MCF 10A (cell line): ENCODE measurements around the gene COPA. TPM values are rescaled to one million over a fixed set of nuclear protein-coding genes. Genes with fewer than 3 reads are reported as not detected.
"Not testable (repeated sequence)": the region's sequence is repeated elsewhere in the genome, so short reads cannot be mapped to it uniquely, and the experiment has no call there.

Source experiments
- BruUV-seq: library from RNA; stranded (reverse); fragments of 400-500 nt; replicated peaks from 2 replicates; lab custom pipeline; 2021; lab: Mats Ljungman, UMichigan
- CTCF ChIA-PET: fragments of 300-600 bp; sonication (Branson Sonifier 250); formaldehyde crosslinking; extraction: SDS; loops from one replicate; lab custom pipeline; 2021; ENCODE audit warnings: antibody characterized with exemption, inconsistent platforms; lab: Yijun Ruan, JAX
- POLR2A ChIA-PET: fragments of 300-600, 350-650 bp; sonication (Branson Sonifier 250); formaldehyde crosslinking; extraction: SDS; loops from one replicate; lab custom pipeline; 2020; ENCODE audit warnings: antibody characterized with exemption, inconsistent platforms; lab: Yijun Ruan, JAX
- DNase-seq: peaks from one replicate; pipeline ENCODE4 v3.0.0-alpha.2; 2018; ENCODE audit not compliant: unreplicated experiment
- H3K27ac Mint-ChIP-seq: one replicate; pipeline ENCODE4 v1.8.0; 2022; ENCODE audit warnings: mild to moderate bottlenecking, low read depth, mixed read lengths; ENCODE audit not compliant: unreplicated experiment
- H3K27me3 Mint-ChIP-seq: one replicate; pipeline ENCODE4 v1.8.0; 2022; ENCODE audit warnings: mixed read lengths; ENCODE audit not compliant: insufficient read depth, unreplicated experiment
- H3K36me3 Mint-ChIP-seq: one replicate; pipeline ENCODE4 v1.8.0; 2022; ENCODE audit warnings: mild to moderate bottlenecking, moderate library complexity, mixed read lengths; ENCODE audit not compliant: insufficient read depth, unreplicated experiment
- H3K4me1 Mint-ChIP-seq: one replicate; pipeline ENCODE4 v1.8.0; 2022; ENCODE audit warnings: mixed read lengths; ENCODE audit not compliant: insufficient read depth, unreplicated experiment
- H3K4me3 Mint-ChIP-seq: one replicate; pipeline ENCODE4 v1.8.0; 2022; ENCODE audit warnings: mild to moderate bottlenecking, moderate library complexity, mixed read lengths; ENCODE audit not compliant: unreplicated experiment
- H3K9me3 Mint-ChIP-seq: one replicate; pipeline ENCODE4 v1.8.0; 2022; ENCODE audit warnings: mixed read lengths; ENCODE audit not compliant: unreplicated experiment
- intact Hi-C: fragments of 100-400 bp; cut with micrococcal nuclease; formaldehyde crosslinking; loops from 2 replicates; pipeline ENCODE4 v1.14.1; 2022
- total RNA-seq: library from RNA; stranded (reverse); gene quantifications from 2 replicates; pipeline ENCODE4 v1.2.3, GENCODE V29; 2022
- TF ChIP-seq, protein P1 (sequence below): fragments of 200-600 bp; IDR thresholded peaks from one replicate; pipeline ENCODE4 v1.8.0; 2022; ENCODE audit warnings: antibody characterized with exemption, mild to moderate bottlenecking; ENCODE audit not compliant: unreplicated experiment

COPA gene
- total RNA-seq, 1 experiment from 2014 or later, result 273 TPM

DNA sequence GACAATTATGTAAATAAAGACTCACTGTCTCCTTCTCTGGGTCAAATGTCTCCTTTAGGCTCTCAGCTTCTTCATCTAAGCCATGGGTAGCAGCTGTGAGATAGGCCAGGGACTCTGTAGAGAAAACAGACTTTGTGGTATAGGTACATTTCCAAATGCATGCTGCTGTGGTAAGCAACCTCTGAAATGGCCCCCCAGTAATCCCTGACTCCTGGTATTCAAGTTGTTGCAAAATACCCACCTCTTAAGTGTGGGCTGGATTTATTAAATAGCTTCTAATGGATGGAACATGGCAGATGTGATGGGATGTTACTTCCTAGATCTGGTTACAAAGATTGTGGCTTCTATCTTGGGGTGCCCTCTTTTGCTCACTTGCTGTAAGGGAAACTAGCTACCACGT is 47.0 kb downstream of the COPA start:
- CTCF ChIA-PET, result interaction anchor here (0.8 to 9.5 kb wide), 8 partner anchors 20 to 250 kb away, joined by 3 to 208 read pairs (median 4); partner anchors contain the start of gene CASQ1
- no TSS peak for BruUV-seq
- Mint-ChIP-seq H3K36me3 (peaks cover 100% of the 10 kb centered on the region), H3K4me3 (no peak overlapping the region), H3K9me3 (no peaks in the 10 kb centered on the region), H3K27ac (no peak overlapping the region), H3K4me1 (no peaks in the 10 kb centered on the region), H3K27me3 (no peaks in the 10 kb centered on the region)
- intact Hi-C loops, result no loop called here
- DNase-seq, result no peak
- TF ChIP-seq, protein P1, sequence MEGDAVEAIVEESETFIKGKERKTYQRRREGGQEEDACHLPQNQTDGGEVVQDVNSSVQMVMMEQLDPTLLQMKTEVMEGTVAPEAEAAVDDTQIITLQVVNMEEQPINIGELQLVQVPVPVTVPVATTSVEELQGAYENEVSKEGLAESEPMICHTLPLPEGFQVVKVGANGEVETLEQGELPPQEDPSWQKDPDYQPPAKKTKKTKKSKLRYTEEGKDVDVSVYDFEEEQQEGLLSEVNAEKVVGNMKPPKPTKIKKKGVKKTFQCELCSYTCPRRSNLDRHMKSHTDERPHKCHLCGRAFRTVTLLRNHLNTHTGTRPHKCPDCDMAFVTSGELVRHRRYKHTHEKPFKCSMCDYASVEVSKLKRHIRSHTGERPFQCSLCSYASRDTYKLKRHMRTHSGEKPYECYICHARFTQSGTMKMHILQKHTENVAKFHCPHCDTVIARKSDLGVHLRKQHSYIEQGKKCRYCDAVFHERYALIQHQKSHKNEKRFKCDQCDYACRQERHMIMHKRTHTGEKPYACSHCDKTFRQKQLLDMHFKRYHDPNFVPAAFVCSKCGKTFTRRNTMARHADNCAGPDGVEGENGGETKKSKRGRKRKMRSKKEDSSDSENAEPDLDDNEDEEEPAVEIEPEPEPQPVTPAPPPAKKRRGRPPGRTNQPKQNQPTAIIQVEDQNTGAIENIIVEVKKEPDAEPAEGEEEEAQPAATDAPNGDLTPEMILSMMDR, result no peak
- POLR2A ChIA-PET, result interaction anchor here (0.7 to 1.6 kb wide), 4 partner anchors 11 to 52 kb away, joined by 3 to 5 read pairs (median 3); partner anchors contain the start of genes COPA, DCAF8 and NCSTN

DNA sequence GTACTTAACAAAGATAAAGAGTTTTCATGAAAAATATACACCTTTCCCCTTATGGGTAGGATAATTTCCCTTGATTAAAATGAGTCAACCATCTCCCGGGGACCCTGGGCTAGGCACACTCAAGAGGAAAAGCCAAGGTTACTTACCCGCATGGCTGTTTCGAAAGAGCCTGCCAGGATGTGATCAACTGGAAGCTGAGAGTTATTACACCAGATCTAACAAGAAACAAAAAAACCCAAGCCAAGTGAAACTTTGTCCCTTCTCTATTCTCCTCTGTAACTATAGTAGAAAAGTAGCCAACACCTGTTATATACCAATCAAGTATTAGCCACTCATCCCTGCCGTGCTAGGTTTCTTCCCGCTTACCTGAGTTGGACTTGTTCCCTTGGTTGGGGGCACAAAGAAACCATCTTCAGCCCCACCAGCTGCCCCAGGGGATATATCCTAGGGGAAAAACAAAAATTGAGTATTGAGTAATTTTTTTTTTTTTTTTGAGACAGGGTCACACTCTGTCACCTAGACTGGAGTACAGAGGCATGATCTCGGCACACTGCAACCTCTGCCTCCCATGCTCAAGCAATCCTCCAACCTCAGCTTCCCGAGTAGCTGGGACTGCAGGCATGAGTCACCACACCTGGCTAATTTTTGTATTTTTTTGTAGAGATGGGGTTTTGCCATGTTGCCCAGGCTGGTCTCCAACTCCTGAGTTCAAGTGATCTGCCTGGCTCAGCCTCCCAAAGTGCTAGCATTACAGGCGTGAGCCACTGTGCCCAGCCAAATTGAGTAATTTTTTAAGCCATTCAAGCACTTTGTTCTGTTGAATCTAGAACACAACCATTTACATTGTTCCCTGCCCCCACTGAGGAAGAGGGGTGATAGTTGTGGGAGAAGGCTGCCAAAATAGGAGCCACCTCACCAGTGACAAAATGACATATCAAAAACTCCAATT is 49.8 kb downstream of the COPA start:
- Mint-ChIP-seq H3K27ac (peak overlapping the region; percentile 46), H3K27me3 (no peaks in the 10 kb centered on the region), H3K9me3 (no peaks in the 10 kb centered on the region), H3K4me3 (no peak overlapping the region), H3K36me3 (peaks cover 97% of the 10 kb centered on the region), H3K4me1 (no peaks in the 10 kb centered on the region)
- no TSS peak for BruUV-seq
- intact Hi-C loops, result loop anchor here (5.0 kb wide), 1 partner anchor 124 kb away; no protein-coding TSS in a partner anchor
- CTCF ChIA-PET, result interaction anchor here (0.6 to 9.5 kb wide), 46 partner anchors 11 to 918 kb away, joined by 3 to 208 read pairs (median 10); partner anchors contain the start of genes CASQ1, DCAF8, IGSF8 and PEX19
- DNase-seq, result no peak
- POLR2A ChIA-PET, result interaction anchor here (0.5 to 5.2 kb wide), 9 partner anchors 9 to 328 kb away, joined by 3 to 51 read pairs (median 4); partner anchors contain the start of genes DCAF8, IGSF8 and PEX19
- TF ChIP-seq, protein P1, result no peak

DNA sequence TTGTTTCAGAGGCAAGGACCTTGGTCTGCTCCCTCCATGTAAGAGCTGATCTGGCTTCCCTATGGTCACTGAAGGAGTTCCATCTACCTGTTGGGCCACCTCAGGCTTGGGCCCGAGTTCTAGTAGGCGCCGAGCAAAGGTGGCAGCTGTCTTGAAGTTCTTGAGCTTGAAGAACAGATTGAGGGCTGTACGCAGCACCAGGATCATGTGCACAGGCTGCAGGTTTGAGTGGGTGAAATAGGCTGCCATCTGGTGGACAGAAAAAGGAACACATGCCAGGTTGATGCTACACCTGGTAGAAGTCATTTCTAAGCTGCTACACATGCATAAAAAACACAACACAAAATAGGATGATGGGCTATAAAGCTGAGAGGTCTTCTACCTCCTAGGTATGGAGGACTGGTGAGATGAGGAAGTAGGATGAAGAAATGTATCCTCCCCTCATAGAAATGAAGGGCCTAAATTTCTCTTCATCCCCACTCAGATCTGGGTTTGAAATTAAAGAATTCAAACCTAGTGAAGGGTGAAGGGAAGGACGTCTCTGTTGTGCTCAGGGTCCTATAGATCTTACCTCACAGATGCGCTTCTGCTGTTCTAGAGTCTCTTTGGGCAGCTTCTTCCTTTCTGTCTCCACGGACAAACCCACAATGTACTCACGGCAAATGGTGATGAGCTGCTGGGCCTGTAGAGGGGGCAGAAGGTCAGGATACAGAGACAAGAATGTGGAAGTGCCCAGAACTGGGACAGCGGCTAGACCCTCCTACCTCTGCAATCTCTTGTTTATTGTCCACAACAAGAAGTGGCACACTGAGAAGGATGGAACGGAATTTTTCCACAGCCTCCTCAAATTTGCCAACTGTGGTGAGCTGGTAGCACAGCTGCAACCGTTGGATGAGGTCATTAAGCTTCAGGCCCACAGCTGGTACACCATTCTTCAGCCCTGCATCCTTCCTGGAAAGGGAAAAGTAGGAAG is 51.5 kb downstream of the COPA start:
- Mint-ChIP-seq H3K4me3 (no peak overlapping the region), H3K27me3 (no peaks in the 10 kb centered on the region), H3K9me3 (no peaks in the 10 kb centered on the region), H3K4me1 (no peaks in the 10 kb centered on the region), H3K27ac (peak overlapping the region; percentile 61), H3K36me3 (peaks cover 80% of the 10 kb centered on the region)
- BruUV-seq, result no TSS peak
- intact Hi-C loops, result loop anchor here (1.0 to 5.0 kb wide), 3 partner anchors 98 to 190 kb away; no protein-coding TSS in a partner anchor
- TF ChIP-seq, protein P1, result peak; percentile 89
- CTCF ChIA-PET, result interaction anchor here (0.5 to 9.5 kb wide), 98 partner anchors 10 to 1439 kb away, joined by 3 to 208 read pairs (median 5); partner anchors contain the start of genes CASQ1, CFAP45, DCAF8 and IGSF8
- DNase-seq, result peak; percentile 79
- POLR2A ChIA-PET, result interaction anchor here (0.6 to 5.2 kb wide), 19 partner anchors 10 to 194 kb away, joined by 3 to 51 read pairs (median 4); partner anchors contain the start of genes CASQ1, COPA, DCAF8 and IGSF8

DNA sequence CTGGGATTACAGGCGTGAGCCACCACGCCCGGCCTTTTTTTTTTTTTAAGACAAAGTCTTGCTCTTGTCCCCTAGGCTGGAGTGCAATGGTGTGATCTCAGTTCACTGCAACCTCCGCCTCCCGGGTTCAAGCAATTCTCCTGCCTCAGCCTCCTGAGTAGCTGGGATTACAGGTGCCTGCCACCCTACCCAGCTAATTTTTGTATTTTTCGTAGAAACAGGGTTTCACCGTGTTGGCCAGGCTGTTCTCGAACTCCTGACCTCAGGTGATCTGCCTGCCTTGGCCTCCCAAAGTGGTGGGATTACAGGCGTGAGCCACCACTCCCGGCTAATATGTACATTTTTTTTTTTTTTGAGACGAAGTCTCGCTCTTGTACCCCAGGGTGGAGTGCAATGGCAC is 55.3 kb downstream of the COPA start:
- H3K27me3 Mint-ChIP-seq, BruUV-seq, H3K9me3 Mint-ChIP-seq, H3K27ac Mint-ChIP-seq, intact Hi-C loops, H3K4me3 Mint-ChIP-seq, DNase-seq: not testable (repeated sequence)
- Mint-ChIP-seq H3K36me3 (peaks cover 60% of the 10 kb centered on the region), H3K4me1 (peaks cover 19% of the 10 kb centered on the region)
- ChIA-PET CTCF (interaction anchor here (0.7 to 9.5 kb wide), 17 partner anchors 12 to 352 kb away, joined by 3 to 208 read pairs (median 5); partner anchors contain the start of genes CASQ1, DCAF8 and PEA15), POLR2A (interaction anchor here (0.6 to 5.2 kb wide), 4 partner anchors 9 to 257 kb away, joined by 3 to 51 read pairs (median 4); partner anchors contain the start of gene DCAF8)
